ENCODE measurements around the gene PLB1. TPM values are rescaled to one million over a fixed set of nuclear protein-coding genes. Genes with fewer than 3 reads are reported as not detected.

PLB1 gene
- 1.1 to 2.0 TPM (median 1.8 TPM) in 5 replicates for total RNA-seq (2022; extraction: Qiagen RNA extraction)

GRCh38 chr2:28495551-28496250 lies at the start of gene PLB1:
Gene PLB1 (plus strand): TSS chr2:28496060. CDS start chr2:28496115, 55 bp downstream.

Other genes with a start within 250 kb of the PLB1 start
- gene FOSL2, start 103.2 kb upstream of the PLB1 start, total RNA-seq (2022; extraction: Qiagen RNA extraction), result 42.3 to 56.8 TPM (median 48.3 TPM) in 5 replicates

Measured in A549 treated with CORT108297 at 1 μM for 4 hours (cell line).